GM19467 (cell line): ENCODE measurements around the gene FKBP10.
"Not testable (repeated sequence)": the region's sequence is repeated elsewhere in the genome, so short reads cannot be mapped to it uniquely, and the experiment has no call there.

Experiments used
- ATAC-seq: cut with Tn5 transposase; IDR thresholded peaks from one replicate; pipeline ENCODE4 v1.9.1; 2021; ENCODE audit warnings: mild to moderate bottlenecking, moderate library complexity; ENCODE audit not compliant: unreplicated experiment

Gene FKBP10

DNA sequence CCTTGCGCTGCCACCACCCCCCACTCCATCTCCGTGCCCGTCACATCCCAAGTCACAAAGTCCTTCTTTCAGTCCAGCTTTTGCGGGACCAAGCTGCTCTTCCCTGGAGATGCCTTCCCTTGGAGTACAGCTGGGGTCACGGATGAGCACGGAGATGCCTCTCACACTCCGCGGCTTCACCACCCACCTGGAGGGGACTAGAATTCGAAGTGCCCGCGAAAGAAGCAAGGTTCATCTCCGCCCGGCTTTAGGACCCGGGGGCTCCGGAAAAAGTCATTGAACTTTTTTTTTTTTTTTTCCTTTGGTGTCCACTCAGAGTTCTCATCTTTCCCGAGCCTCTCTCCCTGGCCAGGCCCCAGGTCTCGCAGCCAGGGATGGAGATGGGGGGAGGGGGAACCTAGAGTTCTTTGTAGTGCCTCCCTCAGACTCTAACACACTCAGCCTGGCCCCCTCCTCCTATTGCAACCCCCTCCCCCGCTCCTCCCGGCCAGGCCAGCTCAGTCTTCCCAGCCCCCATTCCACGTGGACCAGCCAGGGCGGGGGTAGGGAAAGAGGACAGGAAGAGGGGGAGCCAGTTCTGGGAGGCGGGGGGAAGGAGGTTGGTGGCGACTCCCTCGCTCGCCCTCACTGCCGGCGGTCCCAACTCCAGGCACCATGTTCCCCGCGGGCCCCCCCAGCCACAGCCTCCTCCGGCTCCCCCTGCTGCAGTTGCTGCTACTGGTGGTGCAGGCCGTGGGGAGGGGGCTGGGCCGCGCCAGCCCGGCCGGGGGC is at the start of gene FKBP10:
Gene FKBP10, plus strand, starts transcription at position 624 of the 771 bp plus-strand sequence. Its CDS starts 31 bp downstream, at position 655.
- ATAC-seq = no peak

DNA sequence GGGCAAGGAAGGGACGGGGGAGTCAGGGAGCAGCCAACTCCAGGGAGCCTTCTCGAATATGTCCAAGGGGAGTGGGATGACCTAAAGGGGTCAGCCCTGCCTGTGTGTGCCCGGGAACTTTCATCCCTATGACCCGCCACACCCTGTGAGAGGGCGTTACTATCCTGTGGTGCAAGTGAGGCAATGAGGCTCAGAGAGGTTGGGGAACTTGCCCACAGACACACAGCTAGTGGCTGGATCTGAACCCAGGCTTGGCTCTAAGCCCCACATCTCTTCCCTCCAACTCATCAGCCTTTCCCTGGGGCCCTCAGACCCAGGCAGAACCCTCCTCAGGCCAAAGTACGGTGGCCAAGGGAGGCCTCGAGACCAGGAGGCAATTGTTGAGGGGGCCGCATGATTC is 49.5 kb upstream of the FKBP10 start:
- no peak for ATAC-seq

DNA sequence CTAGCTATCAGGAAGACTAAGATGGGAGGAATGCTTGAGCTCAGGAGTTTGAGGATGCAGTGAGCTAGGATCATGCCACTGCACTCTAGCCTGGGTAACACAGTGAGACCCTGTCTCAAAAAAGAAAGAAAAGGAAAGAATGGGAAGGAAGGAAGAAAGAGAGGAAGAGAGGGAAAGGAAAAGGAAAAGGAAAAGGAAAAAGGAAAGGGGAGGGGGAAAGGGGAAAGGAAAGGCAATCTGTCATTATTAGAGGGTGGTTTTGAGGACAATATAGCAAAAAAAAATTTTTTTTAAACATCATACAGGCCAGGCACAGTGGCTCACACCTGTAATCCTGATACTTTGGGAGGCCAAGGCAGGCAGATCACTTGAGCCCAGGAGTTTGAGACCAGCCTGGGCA is 46.7 kb upstream of the FKBP10 start:
- no peak for ATAC-seq

- no peak for ATAC-seq
Observed at GRCh38 chr17:41767324-41768042, 45.3 kb upstream of the FKBP10 start.

DNA sequence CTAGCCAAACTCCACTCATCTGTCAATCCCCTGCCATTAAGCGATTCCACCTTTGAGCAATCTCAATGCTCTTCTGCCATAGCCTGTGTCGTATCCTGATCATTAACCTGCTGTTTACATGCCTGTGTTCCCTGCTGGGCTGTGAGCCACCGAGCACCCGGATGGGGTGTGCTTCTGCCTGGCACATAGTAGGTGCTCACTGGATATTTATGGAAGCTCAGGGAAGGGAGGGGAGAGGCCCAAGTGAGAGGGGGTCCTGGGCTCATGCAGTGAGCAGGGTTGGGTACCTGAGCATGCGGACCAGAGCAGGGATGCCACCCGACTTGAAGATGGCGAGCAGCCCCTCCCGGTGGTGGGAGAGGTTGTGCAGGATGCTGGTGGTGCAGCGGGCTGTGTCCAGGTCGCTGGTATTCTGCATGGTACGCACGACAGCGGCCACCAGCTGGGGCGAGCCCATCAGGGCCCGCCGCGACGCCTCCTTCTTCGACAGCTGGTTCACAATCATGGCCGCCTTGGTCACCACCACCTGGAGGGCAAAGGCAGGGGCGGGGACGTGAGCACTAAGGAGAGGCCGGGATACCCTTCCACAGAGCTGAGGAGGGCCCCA is 44.0 kb upstream of the FKBP10 start:
- ATAC-seq = no peak

DNA sequence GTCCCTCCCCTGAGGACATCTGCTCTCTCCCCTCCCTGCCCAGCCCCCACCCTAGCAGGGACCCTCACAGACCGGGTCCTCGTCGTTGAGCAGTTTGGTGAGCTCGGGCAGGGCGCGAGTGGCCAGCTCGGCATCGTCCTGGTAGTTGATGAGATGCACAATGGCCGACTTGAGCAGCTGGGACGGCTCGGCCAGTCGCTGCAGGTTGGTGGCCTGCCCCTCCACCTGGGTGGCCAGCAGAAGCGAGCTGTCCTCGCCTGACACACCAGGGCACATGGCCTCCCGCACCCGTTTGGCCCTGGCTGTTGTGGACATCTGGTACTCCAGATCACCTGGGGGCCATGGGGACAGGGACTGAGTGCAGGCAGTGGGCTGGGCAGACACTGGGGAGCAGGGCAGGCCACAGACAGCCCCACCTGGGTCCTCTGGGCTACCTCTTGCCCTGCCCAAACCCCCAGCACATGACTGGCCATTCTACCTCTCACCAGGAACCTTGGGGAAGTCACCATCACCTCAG is 43.4 kb upstream of the FKBP10 start:
- ATAC-seq = no peak

DNA sequence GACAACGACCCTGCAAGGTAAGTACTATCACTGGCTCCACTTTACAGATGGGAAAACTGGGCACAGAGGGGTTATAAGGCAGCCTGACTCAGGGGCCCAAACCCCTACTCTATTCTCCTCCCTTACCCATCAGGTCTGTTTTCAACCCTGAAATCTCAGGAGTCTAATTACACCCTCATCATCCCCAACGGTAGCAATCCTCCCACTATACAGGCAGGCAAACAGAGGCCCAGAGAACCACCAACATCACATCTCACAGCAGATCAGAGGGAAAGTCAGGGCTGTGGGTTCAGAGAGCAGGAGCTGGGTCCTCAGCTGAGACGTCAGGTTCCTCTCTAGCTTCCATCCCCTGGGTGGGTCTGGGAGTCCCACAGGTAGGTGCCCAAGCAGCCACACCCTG is 42.8 kb upstream of the FKBP10 start:
- ATAC-seq = no peak

DNA sequence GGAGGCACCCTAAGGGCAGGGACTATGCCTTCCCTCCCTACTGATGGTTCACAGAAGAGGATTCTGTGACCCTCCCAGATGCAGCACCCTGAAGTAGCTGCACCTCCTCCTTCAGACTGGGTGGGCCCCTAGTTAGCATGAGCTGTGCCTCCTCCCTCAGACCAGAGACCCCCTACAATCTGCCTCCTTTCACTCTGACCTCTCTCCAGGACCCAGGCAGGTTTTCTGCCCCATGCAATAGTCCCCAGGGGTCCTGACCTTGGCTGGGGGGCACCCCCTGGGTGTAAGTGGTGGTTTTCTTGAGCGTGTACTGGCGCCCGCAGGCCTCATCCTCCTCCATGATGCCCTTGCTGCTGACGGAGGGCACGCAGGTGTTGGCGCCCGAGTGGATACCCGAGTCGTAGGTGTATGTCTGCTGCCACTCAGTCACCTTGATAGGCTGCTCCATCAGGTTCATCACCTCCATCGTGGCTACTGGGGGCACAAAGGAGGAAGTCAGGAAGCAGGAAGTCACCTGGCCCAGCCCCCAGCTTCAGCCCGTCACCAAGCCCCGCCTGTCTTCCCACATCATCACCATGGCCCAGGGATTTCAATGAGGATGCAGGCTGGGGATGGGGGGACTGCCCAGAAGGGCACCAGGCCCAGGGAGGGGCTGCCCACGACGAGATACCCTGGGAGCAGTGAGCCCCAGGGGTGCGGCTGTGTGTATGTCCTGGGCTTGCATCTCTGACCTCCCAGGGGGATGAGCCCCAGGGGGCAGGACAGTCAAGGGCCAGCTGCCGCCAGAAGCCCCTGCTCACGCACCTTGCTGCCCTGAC is 41.2 kb upstream of the FKBP10 start:
- ATAC-seq = no peak

- no peak for ATAC-seq
Observed at GRCh38 chr17:41772218-41772585, 40.6 kb upstream of the FKBP10 start.

- no peak for ATAC-seq
Observed at GRCh38 chr17:41772586-41773189, 40.1 kb upstream of the FKBP10 start.

DNA sequence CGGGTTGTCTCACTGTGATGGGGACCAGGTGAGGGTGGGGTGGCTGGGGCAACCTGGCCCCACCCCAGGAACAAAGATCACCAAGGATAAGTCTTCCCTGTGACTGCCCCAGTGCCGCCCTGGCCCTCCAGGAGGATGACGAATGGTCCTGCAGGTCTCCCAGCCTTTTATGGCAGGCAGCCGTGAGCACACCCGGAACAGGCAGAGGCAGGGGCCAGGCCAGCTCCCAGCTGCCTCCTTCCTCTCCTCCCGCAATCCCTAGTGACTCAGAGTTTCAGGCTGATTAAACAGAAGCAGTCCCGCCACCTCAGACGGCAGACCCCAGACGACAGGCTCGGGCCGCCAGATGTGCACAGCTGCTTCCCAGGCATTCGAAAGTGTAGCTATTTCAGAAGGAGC is 39.6 kb upstream of the FKBP10 start:
- ATAC-seq = no peak

DNA sequence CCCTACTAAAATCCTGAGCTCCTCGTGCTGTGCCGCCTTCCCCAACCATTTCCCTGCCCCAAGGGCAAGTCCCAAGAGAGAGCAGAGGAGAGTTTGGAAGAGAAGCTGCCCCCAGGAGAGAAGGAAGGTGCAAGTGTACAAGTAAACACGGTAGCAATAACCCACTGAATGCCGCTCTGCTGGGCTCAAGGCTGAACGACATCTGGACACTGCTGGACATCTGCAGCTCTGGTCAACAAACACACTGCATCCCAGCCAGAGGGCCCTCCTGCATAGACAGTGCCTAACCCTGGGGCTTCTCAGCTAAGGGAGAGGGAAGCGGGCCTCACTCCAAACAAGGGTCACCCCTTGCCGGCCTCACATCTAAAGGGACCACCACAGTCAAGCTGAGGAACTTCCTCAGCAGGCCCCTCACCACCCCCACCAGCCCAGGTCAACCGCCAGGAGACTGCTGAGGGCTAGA is 39.0 kb upstream of the FKBP10 start:
- ATAC-seq = no peak

DNA sequence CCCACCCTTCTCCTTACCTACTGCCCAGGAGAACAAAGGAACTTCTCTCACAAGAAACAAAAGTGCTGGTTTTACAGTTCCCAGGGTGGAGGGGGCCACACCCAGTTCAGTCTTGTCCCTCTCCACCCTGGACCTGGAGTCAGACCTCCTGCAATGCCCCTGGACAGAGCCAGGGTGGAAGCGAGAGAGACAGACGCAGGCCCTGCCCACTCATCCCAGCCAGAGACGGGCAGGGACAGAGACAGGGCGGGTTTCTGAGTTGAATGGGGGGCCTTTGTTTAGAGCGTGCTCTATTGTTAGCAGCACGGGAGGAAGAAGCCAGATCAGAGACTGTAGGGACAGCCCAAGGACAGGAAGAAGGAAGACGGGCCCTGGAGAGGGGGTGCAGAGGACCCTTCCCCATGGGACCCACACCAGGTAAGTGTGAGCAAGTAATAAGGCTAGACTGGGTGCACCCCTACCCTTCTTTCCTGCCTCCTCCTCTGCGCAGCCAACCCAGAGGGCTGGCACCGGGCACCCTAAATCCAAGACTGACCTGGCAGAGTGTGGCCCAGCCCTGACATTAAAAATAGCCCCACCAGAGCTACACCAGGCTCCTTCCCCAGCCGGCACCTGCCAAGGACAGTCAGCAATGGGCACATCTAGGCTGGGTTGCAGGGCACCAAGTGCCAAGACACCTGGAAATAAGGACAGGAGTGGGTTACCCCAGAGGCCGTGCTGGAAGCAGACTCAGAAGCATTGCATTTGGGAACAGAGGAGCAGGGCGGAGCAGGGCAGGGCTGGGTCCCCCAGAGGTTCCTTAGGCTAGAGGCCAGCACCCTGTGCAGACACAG is 37.2 kb upstream of the FKBP10 start:
- no peak for ATAC-seq

- not testable (repeated sequence) for ATAC-seq
Observed at GRCh38 chr17:41776262-41776900, 36.4 kb upstream of the FKBP10 start.

GRCh38 chr17:41777157-41777573 is 35.6 kb upstream of the FKBP10 start:
- ATAC-seq = no peak

DNA sequence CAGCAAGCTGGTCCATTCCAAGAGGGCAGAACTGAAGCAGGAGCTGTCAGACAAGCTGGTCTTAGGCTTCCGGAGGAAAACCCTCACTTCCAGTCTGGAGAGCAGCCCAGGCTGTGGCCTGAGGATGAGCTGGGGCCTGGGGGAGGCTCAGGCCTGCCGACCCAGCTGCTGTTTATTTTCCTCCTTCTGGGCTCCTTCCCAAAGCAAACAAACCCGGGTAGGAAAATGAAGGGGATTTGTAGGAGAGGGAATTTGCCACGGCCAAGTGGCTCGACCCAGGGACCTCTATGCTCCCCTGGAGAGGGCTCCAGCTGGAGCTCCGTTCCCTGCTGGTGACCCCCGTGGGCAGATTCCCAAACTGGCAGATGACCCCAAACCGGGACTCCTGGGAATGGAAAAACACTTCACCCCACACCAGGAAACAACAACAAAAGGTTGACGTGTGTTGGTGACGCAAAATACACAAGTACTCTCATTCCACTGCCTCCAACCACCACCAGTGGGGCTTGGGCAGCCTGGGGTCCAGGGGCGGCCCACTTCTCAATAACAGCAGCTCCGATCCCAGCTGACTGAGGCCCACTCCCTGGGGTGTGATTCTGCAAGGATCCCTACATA is 35.1 kb upstream of the FKBP10 start:
- no peak for ATAC-seq

DNA sequence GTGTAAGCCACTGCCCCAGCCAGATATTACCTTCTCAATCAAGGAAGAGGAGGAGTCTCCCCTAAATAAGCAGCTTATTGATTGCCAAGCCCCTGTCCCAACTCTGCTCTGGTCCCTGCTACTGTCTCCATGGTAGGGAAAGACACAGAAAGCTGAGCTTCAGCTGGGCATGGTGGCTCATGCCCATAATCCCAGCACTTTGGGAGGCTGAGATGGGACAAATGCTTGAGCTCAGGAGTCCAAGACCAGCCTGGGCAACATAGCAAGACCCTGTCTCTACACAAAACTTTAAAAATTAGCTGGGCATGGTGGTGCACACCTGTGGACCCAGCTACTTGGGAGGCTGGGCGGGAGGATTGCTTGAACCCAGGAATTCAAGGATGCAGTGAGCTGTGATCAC is 32.9 kb upstream of the FKBP10 start:
- ATAC-seq = no peak

GRCh38 chr17:41781404-41782110 is 31.2 kb upstream of the FKBP10 start:
- ATAC-seq = no peak
